ENCODE measurements around the gene ACVR2A. TPM values are rescaled to one million over a fixed set of nuclear protein-coding genes. Genes with fewer than 3 reads are reported as not detected.
A peak's percentile ranks its signal among the peaks of the same experiment; 100 is the strongest.

ACVR2A gene
- total RNA-seq = 3.1 and 4.6 TPM in 2 replicates

DNA sequence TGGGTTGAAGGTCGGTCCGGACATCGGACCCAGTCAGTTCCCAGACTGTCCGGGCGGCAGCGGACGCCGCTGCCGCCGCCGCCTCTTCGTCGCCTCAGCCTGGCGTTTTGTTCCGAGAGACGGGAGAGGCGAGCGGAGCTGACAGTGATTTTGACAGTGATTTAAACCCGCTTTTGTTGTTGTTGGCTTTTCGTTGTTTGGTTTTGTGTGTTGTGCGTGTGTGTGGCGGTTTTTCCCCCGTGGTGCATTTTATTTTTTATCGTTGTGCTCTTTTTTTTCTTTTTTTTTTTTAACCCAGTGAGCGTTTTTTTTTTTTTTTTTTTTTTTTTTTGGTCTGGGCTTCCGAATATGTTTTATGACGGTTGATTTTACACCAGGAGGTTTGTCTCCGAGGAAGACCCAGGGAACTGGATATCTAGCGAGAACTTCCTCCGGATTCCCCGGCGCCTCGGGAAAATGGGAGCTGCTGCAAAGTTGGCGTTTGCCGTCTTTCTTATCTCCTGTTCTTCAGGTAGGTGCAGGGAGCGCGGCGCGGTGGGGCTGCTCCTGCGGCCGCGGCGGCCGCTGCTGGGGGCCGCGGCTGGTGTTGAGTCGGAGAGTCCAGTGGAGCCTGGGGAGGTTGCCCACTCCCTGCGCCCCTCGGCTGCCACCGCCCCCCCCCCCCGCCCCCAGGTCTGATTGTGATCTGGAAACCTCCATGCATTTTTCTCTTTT, at the start of gene ACVR2A:
TSS of gene ACVR2A (plus strand) at position 333 of the 714 bp plus-strand sequence. CDS start at position 457, 124 bp downstream.
- peak; percentile 43 to 68 for DNase-seq (ENCODE audit: low read depth in 2 of 2)

DNA sequence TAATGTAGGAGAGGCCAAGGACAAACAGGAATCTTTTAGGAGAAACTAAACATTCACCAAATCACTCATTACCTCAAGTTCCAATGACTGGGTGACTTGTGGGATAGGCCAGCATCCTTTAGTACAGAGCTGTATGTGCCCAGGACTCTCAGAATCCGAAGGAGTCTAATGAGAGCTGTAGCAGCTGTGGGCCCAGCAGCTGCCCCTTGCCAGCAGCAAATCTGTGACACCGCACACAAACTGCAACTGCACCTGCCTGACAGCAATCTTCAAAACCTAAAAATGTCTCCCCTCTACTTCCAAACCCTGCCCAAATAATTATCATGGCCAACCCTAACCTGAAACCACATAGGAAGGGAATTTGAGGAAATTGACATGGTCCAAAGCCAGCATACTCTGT, 44.5 kb upstream of the ACVR2A start:
- DNase-seq (ENCODE audit: low read depth in 2 of 2) = no peak

DNA sequence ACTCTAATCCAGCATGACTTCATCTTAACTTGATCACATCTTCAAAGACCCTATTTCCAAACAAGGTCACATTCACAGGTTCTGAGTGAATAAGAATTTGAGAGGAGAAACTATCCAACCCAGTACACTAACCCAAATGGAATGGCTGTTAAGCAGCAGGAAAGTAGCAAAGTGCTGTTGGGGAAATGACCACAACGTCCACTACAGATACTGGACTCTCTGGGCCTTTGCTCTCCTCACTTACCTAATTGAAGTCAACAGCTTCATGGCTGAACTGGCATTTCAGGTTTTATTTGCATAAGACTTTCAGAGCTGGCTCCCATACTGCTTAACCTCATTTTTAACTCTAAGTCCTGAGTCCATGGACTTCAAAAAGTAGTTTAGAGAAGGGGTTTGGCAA, 38.0 kb upstream of the ACVR2A start:
- DNase-seq (ENCODE audit: low read depth in 2 of 2) = no peak

DNA sequence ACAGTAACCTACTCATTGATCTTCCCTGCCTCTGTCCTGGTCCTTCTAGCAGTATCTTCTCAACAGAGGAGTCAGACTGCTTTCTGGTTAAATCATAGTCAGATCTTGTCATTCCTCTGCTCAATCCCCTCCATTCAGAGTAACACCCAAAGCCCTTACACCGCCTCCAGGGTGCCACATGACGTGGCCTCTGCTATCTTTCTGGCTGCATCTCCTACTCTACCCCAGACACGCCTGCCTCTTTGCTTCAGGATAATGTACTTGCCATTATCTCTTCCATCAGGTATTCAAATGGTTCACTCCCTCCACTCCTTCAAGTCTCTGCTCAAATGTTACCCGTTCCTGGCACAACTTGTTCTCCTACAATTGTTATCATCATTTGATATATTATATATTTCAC, 36.3 kb upstream of the ACVR2A start:
- DNase-seq (ENCODE audit: low read depth in 2 of 2) = no peak

DNA sequence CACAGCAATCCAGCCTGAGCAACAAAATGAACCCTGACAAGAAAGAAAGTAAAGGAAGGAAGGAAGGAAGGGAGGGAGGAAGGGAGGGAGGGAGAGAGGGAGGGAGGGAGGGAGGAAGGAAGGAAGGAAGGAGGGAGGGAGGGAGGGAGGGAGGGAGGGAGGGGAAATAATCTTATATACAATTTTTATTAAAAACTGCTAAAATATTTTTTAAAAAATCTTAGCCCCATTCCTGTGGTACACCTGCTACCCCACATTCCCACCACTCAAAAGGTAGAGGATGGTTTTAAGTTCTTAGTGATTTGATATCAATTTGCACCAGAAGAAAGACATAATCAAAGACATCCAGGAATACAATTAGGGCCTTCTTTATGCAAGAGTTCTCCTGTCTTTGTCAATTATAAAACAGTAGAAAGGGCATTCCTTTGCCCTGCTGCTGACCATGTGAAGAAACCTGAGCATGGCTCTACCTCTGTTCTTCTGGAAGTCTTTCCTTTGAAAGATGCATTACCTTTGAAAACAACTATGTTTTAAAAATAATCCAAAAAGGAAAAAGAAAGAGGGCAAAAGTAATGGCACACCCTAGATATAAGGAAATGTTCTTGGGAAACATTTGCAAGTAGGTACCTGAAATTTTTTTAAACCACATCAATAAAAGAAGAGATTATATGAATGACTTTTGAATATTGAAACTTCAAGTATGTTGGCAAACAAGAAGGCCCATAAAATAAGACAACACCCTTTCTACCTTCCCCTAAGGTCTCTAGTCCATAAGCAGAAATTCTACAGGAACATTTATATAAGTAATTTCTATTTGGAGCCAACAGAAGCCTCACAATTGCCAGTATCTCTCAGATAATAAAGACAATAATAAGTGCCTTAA, 33.7 kb upstream of the ACVR2A start:
- DNase-seq (ENCODE audit: low read depth in 2 of 2) = no peak

DNA sequence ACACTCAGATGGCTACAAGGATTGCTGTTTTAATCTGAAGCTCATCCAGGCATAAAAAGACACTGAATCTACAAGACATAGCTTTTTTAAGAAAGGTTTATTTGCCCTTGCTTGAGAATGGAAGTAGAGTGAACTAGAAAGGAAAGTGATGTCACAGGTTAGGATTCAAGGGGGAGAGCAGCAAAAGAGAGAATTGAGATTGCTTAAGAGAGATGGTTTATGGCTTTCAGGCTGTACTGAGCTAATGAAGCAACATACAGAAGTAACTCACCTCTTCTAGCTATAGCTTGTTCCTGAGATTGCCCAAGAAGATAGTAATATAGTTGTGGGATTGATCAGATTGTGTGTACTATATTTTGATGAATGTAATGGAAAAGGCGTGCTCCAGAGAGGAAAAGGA, 26.1 kb upstream of the ACVR2A start:
- DNase-seq (ENCODE audit: low read depth in 2 of 2) = no peak

DNA sequence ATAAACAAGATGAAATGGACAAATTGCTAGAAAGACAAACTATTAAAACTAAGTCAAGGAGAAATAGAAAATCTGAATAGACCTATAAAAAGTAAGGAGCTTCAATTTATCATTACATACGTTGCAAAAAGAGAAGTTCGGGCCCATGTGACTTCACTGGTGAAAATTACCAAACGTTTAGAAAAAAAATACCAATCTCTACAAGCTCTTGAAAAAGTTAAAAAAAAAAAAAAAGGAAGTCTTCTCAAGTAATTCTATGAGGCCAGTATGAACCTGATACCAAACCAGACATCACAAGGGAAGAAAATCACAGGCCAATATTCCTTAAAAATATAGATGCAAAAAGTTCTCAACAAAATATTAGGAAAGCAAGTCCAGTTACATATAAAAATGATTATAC, 20.2 kb upstream of the ACVR2A start:
- DNase-seq (ENCODE audit: low read depth in 2 of 2) = no peak

DNA sequence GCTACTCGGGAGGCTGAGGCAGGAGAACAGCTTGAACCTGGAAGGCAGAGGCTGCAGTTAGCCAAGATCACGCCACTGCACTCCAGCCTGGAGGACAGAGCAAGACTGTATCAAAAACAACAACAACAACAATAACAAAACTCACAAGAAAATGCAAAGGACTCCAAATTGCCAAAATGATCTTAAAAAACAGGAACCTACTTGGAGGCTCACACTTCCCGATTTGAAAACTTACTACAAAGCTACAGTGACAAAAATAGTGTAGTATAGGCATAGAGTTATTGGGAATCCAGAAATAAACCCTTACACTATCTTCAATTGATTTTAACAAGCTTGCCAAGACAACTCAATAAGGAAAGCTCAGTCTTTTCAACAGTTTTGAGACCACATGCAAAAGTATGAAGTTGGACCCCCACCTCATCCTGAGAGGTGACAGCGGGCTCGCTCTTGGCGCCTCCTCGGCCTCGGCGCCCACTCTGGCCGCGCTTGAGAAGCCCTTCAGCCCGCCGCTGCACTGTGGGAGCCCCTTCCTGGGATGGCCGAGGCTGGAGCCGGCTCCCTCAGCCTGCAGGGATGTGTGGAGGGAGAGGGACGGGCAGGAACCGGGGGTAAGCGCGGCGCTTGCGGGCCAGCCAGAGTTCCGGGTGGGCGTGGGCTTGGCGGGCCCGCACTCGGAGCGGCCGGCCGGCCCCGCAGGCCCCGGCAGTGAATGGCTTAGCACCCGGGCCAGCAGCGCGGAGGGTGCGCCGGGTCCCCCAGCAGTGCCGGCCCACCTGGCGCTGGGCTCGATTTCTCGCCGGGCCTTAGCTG, 18.3 kb upstream of the ACVR2A start:
- no peak for DNase-seq (ENCODE audit: low read depth in 2 of 2)

DNA sequence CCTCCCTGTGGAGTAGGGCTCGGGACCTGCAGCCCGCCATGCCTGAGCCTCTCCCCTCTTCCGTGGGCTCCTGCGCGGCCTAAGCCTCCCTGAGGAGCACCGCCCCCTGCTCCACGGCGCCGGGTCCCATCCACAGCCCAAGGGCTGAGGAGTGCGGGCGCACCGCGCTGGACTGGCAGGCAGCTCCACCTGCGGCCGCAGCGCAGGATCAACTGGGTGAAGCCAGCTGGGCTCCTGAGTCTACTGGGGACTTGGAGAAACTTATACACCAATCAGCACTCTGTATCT, 17.8 kb upstream of the ACVR2A start:
- no peak for DNase-seq (ENCODE audit: low read depth in 2 of 2)

DNA sequence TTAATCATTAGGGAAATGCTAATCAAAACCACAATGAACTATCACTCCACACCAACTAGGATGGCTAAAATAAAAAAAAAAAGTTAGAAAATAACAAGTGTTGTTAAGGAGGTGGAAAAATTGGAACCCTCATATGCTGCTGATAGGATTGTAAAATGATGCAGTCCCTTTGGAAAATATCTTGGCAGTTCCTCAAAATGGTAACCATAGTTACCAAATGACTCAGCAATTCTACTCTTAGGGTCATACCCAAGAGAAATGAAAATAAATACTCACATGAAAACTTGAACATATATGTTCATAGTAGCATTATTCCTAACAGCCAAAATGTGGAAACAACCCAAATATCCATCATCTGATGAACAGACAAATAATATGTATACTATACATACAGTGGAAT, 15.7 kb upstream of the ACVR2A start:
- peak; percentile 79 to 82 for DNase-seq (ENCODE audit: low read depth in 2 of 2)

DNA sequence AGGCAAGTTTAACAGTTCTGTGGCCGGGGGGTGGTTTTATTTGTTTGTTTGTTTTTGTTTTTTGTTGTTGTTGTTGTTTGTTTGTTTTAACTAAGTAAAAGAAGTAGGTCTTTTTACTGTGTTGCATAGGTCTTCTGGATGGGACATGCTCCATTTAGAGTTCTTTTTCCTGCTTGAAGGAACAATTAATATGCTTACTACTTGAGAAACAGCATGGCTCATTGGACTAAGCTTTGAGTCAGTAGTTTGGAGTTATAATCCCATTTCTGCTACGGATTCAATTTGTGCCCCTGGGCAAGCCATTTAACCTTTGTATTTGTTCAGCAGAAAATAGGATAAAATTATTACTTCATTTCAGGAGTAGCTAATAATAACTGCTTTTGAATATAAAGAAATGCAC, 8.7 kb upstream of the ACVR2A start:
- no peak for DNase-seq (ENCODE audit: low read depth in 2 of 2)

DNA sequence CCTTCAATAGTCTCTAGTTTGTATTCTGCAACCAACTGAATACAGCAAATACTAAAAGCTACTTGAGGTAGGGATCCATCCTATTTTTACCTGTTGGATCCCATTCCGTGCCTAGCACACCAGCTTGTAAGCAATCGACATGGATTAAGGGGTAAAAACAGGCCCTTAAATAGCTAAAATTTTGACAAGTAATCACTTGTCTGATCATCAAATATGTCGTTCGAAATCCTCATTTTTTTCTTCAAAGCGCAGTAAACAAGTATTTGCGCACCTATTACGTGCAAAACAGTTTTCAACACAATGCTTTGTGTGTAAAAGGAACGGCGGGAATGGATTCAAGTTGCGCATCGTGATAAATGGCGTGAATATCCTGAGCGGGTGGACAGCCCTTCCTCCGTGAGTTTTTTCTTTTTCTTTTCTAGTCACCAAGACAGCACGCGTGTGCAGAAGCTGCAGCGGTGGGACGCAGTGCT, 1.4 kb upstream of the ACVR2A start:
- no peak for DNase-seq (ENCODE audit: low read depth in 2 of 2)

DNA sequence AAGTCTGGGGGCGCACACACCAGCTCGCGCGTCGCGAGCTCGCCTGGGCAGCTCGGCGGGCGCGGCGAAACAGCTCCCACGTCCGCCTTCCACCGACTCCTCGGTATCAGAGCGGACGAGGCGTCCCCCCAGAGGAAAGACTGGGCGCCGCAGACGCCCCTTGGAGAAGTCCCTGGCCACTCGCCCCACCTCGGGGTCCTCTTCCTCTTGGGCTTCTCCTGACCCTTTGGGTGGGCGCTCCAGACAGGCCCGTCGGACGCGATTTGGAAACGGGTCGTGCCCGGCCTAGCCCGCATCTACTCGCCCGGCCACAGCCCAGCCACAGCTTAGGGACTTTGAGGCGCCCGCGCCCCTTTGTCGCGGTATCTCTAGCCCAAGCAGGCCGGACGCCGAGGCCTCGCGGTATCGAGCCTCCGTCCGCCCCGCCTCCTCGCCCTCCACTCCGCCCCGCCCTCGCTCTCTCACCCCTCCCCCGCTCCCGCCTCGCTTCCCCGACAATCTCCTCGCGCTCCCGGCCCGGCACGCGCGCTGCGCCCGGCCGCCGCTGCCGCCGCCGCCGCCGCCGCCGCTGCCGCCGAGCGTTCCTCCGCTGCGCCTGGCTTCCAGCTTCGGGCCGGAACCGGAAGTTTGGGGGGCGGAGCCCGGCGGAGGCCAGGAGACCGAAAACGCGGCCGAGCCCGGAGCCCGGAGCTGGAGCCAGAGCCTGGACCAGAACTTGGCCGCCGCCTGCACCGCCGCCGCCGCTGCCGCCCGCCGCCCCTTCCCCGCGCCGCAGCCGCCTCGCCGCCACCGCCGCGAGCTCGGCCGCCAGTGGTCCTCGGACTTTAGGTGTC, 749 bp upstream of the ACVR2A start:
- DNase-seq (ENCODE audit: low read depth in 2 of 2) = peak; percentile 90 to 91

DNA sequence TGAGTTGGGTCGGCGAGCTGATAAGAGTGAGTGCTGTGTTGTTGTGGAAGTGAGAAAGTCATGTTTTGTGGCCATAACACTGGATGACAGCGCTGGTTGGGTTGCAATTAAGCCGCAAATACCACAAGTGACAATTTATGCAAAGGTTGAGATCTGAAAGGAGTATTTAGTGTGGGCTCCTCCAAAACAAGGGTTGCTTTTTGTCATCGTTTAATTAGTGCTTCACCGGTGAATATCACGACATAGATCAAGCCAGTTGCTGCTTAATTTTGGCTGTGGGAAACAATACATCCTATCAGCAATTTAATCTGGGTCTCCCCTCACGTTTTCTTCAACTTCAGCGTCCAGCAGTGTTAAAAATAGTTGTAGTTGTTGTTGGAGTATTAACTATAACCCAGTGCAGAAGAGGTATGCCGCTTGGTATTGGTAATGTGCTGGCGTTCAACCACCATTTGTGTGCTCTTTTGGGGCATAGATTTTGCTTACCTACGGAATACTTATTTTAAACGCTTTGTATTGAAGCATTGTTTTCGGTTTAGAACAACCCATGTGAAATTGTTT, 662 bp downstream of the ACVR2A start:
- DNase-seq (ENCODE audit: low read depth in 2 of 2) = peak; percentile 23 to 24

DNA sequence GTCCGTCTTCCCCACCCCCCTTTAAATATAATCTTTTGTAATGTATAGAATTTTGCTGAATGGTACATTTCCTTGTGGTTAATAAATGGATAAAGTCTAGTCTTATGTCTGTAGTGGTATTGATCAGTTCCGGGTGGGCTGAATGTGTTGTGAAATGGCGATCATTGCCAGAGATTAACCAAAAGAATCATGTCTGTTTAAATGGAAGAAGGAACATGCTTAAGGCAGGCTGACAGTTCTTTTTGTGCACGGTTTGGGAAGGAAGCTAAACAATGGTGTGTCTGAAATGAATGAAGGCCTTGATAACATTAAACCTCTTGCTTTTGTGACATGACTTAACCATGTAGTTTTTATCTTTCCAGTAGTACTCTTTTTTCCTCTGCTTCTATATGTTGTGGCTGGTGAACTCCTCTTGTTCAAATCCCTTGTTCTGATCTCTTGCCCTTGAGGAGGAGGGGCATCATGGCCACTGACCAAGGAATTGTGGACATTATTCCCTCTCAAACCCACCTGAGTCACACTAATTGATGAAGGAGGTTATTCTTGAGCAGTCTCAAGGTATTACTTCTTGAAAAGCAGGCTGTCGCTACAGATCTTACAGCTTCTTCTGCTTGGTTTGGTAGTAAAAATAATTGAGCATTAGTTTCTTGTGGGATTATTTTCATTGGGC, 1.7 kb downstream of the ACVR2A start:
- peak; percentile 6 to 22 for DNase-seq (ENCODE audit: low read depth in 2 of 2)

DNA sequence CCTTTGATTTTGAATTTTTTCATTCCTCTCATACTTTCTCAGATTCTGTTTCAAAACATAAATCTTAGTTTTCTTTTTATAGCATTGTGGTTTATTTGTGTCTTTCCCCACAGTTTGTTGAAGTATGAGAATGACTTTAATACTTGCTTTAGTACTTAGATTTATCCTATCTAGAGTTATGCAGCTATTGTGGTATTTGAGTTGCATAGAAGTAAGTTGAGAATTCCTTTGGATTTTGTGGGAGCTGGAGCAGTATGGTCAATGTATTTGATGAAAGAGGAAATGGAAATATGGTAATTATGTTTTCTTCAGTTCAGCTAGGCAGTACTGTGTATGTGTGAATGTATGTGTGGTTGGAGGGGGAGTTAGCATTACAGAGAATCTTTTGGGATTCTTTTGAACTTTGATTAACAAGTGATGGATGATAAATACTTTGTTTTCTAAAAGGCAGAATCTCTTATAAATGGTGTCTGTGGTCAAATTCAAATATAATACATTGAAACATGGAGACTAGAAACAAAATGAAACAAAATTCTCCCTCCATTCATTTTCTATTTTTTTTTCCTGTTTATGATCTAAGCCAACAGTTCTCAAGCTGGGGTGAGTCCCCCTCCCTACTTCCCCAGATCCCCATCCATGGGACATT, 3.0 kb downstream of the ACVR2A start:
- no peak for DNase-seq (ENCODE audit: low read depth in 2 of 2)

DNA sequence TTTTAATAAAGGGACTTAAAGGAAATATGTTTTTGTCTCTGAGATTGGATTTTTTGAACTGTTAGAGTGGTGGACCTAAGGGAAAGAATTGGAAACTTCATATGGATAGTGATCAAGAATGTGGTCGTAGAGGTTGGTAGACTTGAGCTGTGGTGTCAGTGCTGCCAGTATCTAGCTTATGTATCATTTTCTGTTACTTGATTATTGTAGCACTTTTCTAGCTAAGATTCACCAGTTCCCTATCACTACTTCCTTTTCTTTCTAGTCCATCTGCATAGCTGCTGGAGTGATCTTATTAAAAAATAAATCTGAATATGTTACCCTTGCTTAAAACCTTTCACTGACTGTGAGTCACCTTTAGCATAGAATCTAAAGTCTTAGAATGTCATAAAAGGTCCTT, 6.0 kb downstream of the ACVR2A start:
- no peak for DNase-seq (ENCODE audit: low read depth in 2 of 2)

DNA sequence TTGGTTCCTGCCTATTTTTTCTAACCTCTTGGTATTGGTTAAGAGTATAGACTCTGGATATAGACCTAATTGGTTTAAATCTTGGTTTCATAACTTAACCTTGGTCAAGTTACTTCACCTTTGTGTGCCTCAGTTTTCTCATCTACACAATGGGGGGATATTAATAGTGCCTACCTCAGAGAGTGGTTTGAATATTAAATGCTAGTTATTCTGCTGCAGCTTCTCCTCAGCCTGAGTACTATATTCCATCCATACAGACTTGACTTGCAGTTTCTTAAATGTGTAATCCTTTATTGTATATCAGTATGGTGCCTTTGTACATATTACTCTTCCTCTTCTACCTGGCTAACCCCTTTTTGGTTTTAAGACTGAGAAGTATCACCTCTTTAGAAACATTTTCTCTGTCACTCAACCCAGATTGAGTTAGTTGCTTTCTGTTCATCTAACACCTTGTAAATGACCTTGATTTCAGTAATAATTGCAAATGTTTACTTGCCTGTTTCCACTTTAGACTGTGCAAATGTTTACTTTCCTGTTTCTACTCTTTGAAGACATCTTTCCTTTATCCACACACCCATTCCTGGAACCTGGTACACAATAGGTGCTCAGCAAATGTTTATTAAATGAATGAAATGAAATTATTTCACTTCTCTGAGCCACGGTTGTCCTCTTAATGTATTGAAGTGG, 6.6 kb downstream of the ACVR2A start:
- DNase-seq (ENCODE audit: low read depth in 2 of 2) = no peak

DNA sequence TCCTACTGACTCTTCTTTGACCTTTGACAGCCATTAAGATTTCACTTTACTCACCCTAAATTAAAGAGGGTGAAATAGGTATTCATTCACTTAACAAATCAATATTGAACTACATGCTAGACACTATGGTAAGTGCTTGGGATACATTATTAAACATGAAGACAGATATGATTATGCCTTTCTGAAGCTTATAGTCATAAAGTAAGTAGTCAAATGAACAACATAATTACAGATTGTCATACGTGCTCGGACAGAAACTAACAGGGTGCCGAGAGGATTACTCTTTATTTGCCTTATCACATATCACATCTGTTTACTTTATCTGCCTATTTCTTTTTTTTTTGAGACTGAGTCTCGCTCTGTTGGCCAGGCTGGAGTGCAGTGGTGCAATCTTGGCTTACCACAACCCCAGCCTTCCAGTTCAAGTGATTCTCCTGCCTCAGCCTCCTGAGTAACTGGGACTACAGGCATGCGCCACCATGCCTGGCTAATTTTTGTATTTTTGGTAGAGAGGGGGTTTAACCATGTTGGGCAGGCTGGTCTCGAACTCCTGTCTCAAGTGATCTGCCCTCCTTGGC, 9.8 kb downstream of the ACVR2A start:
- no peak for DNase-seq (ENCODE audit: low read depth in 2 of 2)
